Skeletal muscle satellite cell (primary cell): ENCODE data around the gene RBM11.

Experiments used
- H3K27me3 ChIP-seq: 2 replicates; pipeline ENCODE4 v1.7.0; 2013; ENCODE audit warnings: low read length; ENCODE audit not compliant: control insufficient read depth, insufficient read depth
- H3K36me3 ChIP-seq: 2 replicates; pipeline ENCODE4 v1.7.0; 2013; ENCODE audit warnings: mild to moderate bottlenecking, control low read depth, low read length; ENCODE audit not compliant: insufficient read depth
- H3K4me1 ChIP-seq: 2 replicates; pipeline ENCODE4 v1.7.0; 2013; ENCODE audit warnings: low read length; ENCODE audit not compliant: control insufficient read depth, insufficient read depth
- H3K4me2 ChIP-seq: 2 replicates; pipeline ENCODE4 v1.7.0; 2013; ENCODE audit warnings: mild to moderate bottlenecking, low read length
- H3K4me3 ChIP-seq: 2 replicates; pipeline ENCODE4 v1.7.0; 2013; ENCODE audit warnings: low read length
- H3K9ac ChIP-seq: 2 replicates; pipeline ENCODE4 v1.7.0; 2013; ENCODE audit warnings: mild to moderate bottlenecking, low read depth, low read length, moderate library complexity
- H3K9me3 ChIP-seq: replicated peaks from 2 replicates; pipeline ENCODE4 v1.7.0; 2013; ENCODE audit warnings: mild to moderate bottlenecking, control low read depth, low read length

RBM11 gene

GRCh38 chr21:14271641-14272040 is 55.7 kb downstream of the RBM11 start:
- Histone ChIP-seq H3K4me2 (no peak overlapping the region), H3K4me3 (no peak overlapping the region), H3K27me3 (peaks cover 21% of the 10 kb centered on the region), H3K9ac (no peak overlapping the region), H3K9me3 (no peaks in the 10 kb centered on the region), H3K4me1 (no peaks in the 10 kb centered on the region), H3K36me3 (no peaks in the 10 kb centered on the region)

GRCh38 chr21:14273736-14274538 is 58.0 kb downstream of the RBM11 start:
- H3K36me3 ChIP-seq: no peaks in the 10 kb centered on the region
- no peak overlapping the region for H3K4me3 ChIP-seq
- peaks cover 21% of the 10 kb centered on the region for H3K27me3 ChIP-seq
- no peaks in the 10 kb centered on the region for H3K9me3 ChIP-seq
- H3K9ac ChIP-seq: no peak overlapping the region
- no peaks in the 10 kb centered on the region for H3K4me1 ChIP-seq
- H3K4me2 ChIP-seq: no peak overlapping the region

GRCh38 chr21:14275702-14276205 is 59.8 kb downstream of the RBM11 start:
- Histone ChIP-seq H3K36me3 (no peaks in the 10 kb centered on the region), H3K4me3 (no peak overlapping the region), H3K27me3 (peaks cover 21% of the 10 kb centered on the region), H3K4me2 (no peak overlapping the region), H3K4me1 (no peaks in the 10 kb centered on the region), H3K9me3 (no peaks in the 10 kb centered on the region), H3K9ac (no peak overlapping the region)
